Parietal lobe (tissue), 1 donor: ENCODE results near the gene GTPBP8. TPM values are rescaled to one million over a fixed set of nuclear protein-coding genes. Genes with fewer than 3 reads are reported as not detected.

ENCODE experiments used
- total RNA-seq: library from RNA; depleted of rRNA; stranded (reverse); fragments of >200 nt; gene quantifications from one replicate; pipeline ENCODE4 v1.2.3, GENCODE V29; 2014

The GTPBP8 gene
- 39.4 TPM for total RNA-seq

DNA sequence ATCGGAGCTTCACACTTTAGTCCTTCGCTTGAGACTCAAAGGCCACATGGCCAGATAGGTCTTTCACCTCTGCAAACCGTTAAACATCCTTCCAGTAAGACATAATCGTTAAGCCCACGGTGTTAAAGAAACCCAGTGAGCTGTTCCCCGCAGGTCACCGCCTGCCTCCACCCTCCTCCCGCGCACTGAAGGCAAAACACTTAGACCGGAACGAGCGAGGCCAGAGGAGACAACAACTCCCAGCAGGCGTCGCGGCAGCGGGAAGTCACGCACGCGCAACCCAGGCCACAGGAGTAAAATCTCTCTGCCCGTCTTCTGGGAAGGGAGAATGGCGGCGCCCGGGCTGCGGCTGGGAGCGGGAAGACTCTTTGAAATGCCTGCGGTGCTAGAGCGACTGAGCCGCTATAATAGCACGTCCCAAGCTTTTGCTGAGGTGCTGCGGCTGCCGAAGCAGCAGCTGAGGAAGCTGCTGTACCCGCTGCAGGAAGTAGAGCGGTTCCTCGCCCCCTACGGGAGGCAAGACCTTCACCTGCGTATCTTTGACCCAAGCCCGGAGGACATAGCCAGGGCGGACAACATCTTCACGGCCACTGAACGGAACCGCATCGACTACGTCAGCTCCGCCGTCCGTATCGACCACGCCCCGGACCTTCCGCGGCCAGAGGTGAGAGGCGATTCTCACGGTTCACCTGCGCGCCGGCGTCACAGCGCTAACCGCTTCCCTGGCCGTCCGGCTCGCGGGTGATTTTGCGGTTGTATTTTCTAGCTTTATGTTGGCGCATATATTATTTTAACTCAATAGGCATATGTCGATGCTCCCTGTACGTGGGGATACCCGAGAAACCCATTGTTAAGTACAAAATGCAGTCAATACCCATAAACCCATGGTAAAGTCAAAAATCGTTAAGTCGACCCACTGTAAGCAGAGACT lies at the start of gene GTPBP8:
Gene GTPBP8, plus strand, starts transcription at position 313 of the 931 bp plus-strand sequence. Its CDS starts 16 bp downstream, at position 329.

DNA sequence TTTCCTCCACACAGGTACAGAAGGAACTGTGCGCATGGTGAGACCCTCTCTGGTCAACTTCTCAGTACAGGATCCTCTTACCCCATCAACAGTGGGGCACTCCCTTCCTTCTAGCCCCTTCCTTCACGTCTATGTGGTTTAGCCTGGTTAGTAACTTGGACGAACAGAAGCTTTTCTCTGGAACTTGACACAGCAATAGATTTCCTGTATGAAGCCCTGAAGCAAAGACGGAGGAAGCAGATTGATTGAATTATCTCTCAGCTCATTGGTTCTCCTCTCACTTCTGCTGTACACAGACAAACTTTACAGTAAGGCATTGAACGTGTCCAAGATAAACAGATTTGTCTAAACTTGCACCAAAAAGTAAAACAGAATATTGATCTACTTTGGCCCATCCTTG lies 15.9 kb upstream of the GTPBP8 start, which contains the start of gene CD200R1:
Gene CD200R1, minus strand, starts transcription at position 210 of the 400 bp plus-strand sequence. CDS start 246 bp downstream, outside the sequence.

Other genes with a start within 250 kb of the GTPBP8 start
- gene CD200R1L, start 144.1 kb upstream of the GTPBP8 start, total RNA-seq = not detected
- gene CD200R1, start 15.9 kb upstream of the GTPBP8 start, total RNA-seq = 0.31 TPM
- gene BOC, start 220.6 kb downstream of the GTPBP8 start, total RNA-seq = 33.8 TPM